ENCODE results near the gene GOLPH3.

- no peak for TF ChIP-seq POLR2AphosphoS5 (IDR thresholded peaks at IDR 0.05)
- TF ChIP-seq CTCF (IDR thresholded peaks at IDR 0.05): no peak
Observed at GRCh38 chr5:32127711-32128110, 46.4 kb downstream of the GOLPH3 start.
